HEK293T (cell line): Measurements from ENCODE around the gene MINDY2.
"Not testable (repeated sequence)": the region's sequence is repeated elsewhere in the genome, so short reads cannot be mapped to it uniquely, and the experiment has no call there.

Experiments used
- CTCF ChIA-PET: fragments of 350-600 bp; formaldehyde crosslinking; extraction: SDS; loops from one replicate; lab custom pipeline; 2021; ENCODE audit warnings: antibody characterized with exemption, inconsistent platforms; lab: Yijun Ruan, JAX
- POLR2A ChIA-PET: fragments of 350-600 bp; formaldehyde crosslinking; extraction: SDS; loops from one replicate; lab custom pipeline; 2020; ENCODE audit warnings: antibody characterized with exemption, inconsistent platforms; lab: Yijun Ruan, JAX
- DNase-seq: peaks from one replicate; pipeline ENCODE4 v3.0.0; 2012; ENCODE audit warnings: mixed read lengths; ENCODE audit errors: extremely low spot score
- ARNT ChIP-seq: fragments of 450-650 bp; IDR thresholded peaks from 2 replicates; pipeline ENCODE4 v1.6.1; 2017; ENCODE audit warnings: mild to moderate bottlenecking
- BHLHE40 ChIP-seq: fragments of 450-650 bp; IDR thresholded peaks from 2 replicates; pipeline ENCODE4 v1.6.1; 2016; ENCODE audit warnings: mild to moderate bottlenecking, moderate library complexity, borderline replicate concordance
- CTBP1 ChIP-seq: fragments of 450-650 bp; IDR thresholded peaks from 2 replicates; pipeline ENCODE4 v1.6.1; 2016; ENCODE audit warnings: borderline replicate concordance
- ELF4 ChIP-seq: fragments of 450-650 bp; IDR thresholded peaks from 2 replicates; pipeline ENCODE4 v1.6.1; 2017; ENCODE audit warnings: antibody characterized with exemption
- FOXA1 ChIP-seq: fragments of 450-650 bp; IDR thresholded peaks from 2 replicates; pipeline ENCODE4 v1.6.1; 2016; ENCODE audit warnings: mild to moderate bottlenecking
- FOXK2 ChIP-seq: fragments of 450-650 bp; IDR thresholded peaks from 2 replicates; pipeline ENCODE4 v1.6.1; 2016; ENCODE audit warnings: mild to moderate bottlenecking
- FOXM1 ChIP-seq: fragments of 450-650 bp; IDR thresholded peaks from 2 replicates; pipeline ENCODE4 v1.6.1; 2017; ENCODE audit warnings: mild to moderate bottlenecking, borderline replicate concordance
- HDGF ChIP-seq: fragments of 450-650 bp; IDR thresholded peaks from 2 replicates; pipeline ENCODE4 v1.6.1; 2017; ENCODE audit warnings: antibody characterized with exemption, borderline replicate concordance
- L3MBTL2 ChIP-seq: fragments of 450-650 bp; conservative IDR thresholded peaks from 2 replicates; pipeline ENCODE4 v1.6.1; 2016; ENCODE audit warnings: mild to moderate bottlenecking
- LEF1 ChIP-seq: fragments of 450-650 bp; IDR thresholded peaks from 2 replicates; pipeline ENCODE4 v1.6.1; 2017; ENCODE audit warnings: mild to moderate bottlenecking, borderline replicate concordance
- NFRKB ChIP-seq: fragments of 450-650 bp; IDR thresholded peaks from 2 replicates; pipeline ENCODE4 v1.6.1; 2016; ENCODE audit warnings: mild to moderate bottlenecking, moderate library complexity
- SP1 ChIP-seq: fragments of 450-650 bp; IDR thresholded peaks from 2 replicates; pipeline ENCODE4 v1.6.1; 2017
- SUZ12 ChIP-seq: fragments of 450-650 bp; IDR thresholded peaks from 2 replicates; pipeline ENCODE4 v1.6.1; 2016; ENCODE audit warnings: mild to moderate bottlenecking
- TARDBP ChIP-seq: fragments of 450-650 bp; IDR thresholded peaks from 2 replicates; pipeline ENCODE4 v1.6.1; 2016
- ZNF384 ChIP-seq: fragments of 450-650 bp; IDR thresholded peaks from 2 replicates; pipeline ENCODE4 v1.6.1; 2016
- TF ChIP-seq, protein P1 (sequence below): fragments of 450-650 bp; IDR thresholded peaks from 2 replicates; pipeline ENCODE4 v1.6.1; 2016

The MINDY2 gene

GRCh38 chr15:58839485-58839884 lies 68.4 kb downstream of the MINDY2 start:
- POLR2A ChIA-PET: no interaction called here
- no peak for TF ChIP-seq FOXM1
- peak; percentile 5 for DNase-seq
- CTCF ChIA-PET: no interaction called here

- no peak for DNase-seq
- POLR2A ChIA-PET: no interaction called here
- CTCF ChIA-PET: no interaction called here
- TF ChIP-seq ELF4 (no peak), L3MBTL2 (no peak), FOXK2 (no peak), SUZ12 (no peak), SP1 (no peak), ARNT (no peak), CTBP1 (no peak), FOXM1 (no peak), ZNF384 (no peak), NFRKB (no peak), FOXA1 (no peak), BHLHE40 (no peak)
Measured at GRCh38 chr15:58840048-58840447, 68.9 kb downstream of the MINDY2 start.

DNA sequence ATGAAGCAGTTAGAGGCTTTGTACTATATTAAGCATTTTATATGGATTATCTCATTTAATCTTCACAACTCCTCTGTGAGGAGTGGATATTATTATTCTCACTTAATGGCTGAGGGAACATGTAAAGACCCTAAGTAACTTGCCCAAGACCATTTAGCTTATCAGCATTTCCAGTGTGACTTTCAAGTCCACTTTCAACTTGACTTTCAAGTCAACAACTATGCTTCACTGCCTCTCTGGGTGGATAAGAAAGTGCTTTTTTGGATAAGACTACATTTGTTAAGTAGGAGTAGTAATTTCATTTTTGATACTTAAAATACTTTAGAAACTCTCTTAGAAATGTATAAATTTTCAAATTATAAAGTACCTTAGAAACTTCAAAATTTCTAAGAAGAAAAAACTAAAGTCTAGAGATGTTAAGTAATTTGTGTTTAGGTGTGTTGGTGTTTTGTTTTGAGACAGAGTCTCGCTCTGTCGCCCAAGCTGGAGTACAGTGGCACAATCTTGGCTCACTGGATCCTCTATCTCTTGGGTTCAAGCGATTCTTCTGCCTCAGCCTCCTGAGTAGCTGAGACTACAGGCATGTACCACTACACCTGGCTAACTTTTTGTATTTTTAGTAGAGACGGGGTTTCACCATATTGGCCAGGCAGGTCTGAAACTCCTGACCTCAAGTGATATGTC lies 71.8 kb downstream of the MINDY2 start:
- TF ChIP-seq FOXM1: no peak
- no peak for TF ChIP-seq ARNT
- no peak for TF ChIP-seq BHLHE40
- no peak for TF ChIP-seq NFRKB
- TF ChIP-seq L3MBTL2: no peak
- TF ChIP-seq FOXK2: no peak
- no peak for TF ChIP-seq LEF1
- TF ChIP-seq TARDBP: no peak
- no peak for TF ChIP-seq CTBP1
- TF ChIP-seq ZNF384: no peak
- TF ChIP-seq, protein P1, sequence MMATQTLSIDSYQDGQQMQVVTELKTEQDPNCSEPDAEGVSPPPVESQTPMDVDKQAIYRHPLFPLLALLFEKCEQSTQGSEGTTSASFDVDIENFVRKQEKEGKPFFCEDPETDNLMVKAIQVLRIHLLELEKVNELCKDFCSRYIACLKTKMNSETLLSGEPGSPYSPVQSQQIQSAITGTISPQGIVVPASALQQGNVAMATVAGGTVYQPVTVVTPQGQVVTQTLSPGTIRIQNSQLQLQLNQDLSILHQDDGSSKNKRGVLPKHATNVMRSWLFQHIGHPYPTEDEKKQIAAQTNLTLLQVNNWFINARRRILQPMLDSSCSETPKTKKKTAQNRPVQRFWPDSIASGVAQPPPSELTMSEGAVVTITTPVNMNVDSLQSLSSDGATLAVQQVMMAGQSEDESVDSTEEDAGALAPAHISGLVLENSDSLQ: no peak
- TF ChIP-seq FOXA1: no peak
- TF ChIP-seq HDGF: no peak
- no peak for TF ChIP-seq SP1
- no peak for TF ChIP-seq ELF4
- no peak for TF ChIP-seq SUZ12
- ChIA-PET CTCF (no interaction called here), POLR2A (no interaction called here)

GRCh38 chr15:58851205-58851604 lies 80.1 kb downstream of the MINDY2 start:
- CTCF ChIA-PET, POLR2A ChIA-PET, DNase-seq: not testable (repeated sequence)

More for the DNA sequence above, 71.8 kb downstream of the MINDY2 start:
- no peak for DNase-seq

DNA sequence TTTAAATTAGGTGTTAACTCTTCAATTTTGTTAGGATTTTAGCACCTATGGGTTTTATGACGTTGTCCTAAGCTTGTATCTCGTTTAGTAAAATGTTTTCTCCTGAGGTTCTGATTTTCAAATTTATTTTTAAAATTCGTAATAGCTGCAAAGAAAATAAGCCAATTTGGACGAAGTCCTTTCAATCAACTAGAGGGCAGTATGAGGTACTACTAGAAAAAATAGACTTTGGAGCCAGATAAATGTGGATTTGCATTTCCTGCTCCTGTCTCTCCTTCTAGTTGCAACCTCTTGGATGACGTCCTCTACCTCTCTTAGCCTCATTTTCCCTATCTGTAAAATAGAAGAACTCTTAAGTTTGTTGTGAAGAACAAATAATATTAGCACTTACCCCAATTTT lies 81.2 kb downstream of the MINDY2 start:
- CTCF ChIA-PET: interaction anchor here (0.6 kb wide), 1 partner anchor 95 kb away, joined by 4 read pairs; no protein-coding TSS in a partner anchor
- POLR2A ChIA-PET: no interaction called here
- TF ChIP-seq FOXM1 (no peak), LEF1 (no peak), BHLHE40 (no peak), FOXK2 (no peak), NFRKB (no peak), FOXA1 (no peak), SP1 (no peak), TARDBP (no peak), ELF4 (no peak), ZNF384 (no peak), L3MBTL2 (no peak), HDGF (no peak), SUZ12 (no peak), ARNT (no peak), CTBP1 (no peak)
- TF ChIP-seq, protein P1: no peak
- no peak for DNase-seq

DNA sequence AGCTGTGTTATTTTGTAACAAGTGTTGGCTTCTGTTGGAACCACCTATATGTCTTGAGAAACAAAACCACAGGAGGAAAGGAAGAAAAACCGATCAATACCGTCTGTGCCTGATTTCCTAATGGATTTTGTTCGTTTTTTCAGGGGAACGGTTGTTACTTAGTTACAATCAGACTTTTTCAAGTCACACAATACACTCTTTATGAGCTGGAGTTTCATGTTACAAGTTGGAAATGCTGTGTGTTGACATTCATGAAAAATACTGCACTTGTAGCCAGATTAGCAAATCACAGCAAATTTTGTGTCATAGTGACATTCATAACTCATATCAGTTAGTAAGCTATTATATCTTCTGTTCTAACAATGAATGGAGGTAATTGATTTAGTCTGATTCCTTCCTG lies 83.5 kb downstream of the MINDY2 start:
- POLR2A ChIA-PET: interaction anchor here (1.0 kb wide), 1 partner anchor 105 kb away, joined by 3 read pairs; the partner anchor contains the start of gene ADAM10
- CTCF ChIA-PET: interaction anchor here (0.6 kb wide), 1 partner anchor 170 kb away, joined by 8 read pairs; no protein-coding TSS in a partner anchor
- DNase-seq: no peak
- TF ChIP-seq SUZ12 (no peak), SP1 (no peak)

DNA sequence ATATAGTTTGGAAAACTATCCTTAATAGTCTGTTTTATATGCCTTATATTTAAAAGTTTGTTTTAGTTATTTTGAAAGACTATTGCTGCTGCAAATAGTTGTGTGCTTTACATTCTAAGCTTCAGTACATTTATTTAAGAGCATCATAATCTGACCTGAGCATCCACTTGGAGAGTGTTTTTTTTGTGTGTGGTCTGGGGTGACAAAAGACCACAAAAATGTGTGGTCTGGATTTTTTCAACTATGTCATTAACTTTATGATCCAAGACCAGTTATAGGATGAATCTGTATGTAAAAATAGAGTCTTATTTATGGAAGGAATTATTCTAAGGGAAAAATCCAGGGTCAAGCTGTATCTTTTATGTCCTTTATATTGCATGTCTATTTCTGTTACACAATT lies 85.0 kb downstream of the MINDY2 start:
- DNase-seq: no peak
- POLR2A ChIA-PET: no interaction called here
- TF ChIP-seq ARNT (no peak), LEF1 (no peak), NFRKB (no peak), FOXA1 (no peak), SP1 (no peak), FOXK2 (no peak), TARDBP (no peak), HDGF (no peak), CTBP1 (no peak), FOXM1 (no peak), ELF4 (no peak), BHLHE40 (no peak), SUZ12 (no peak), ZNF384 (no peak), L3MBTL2 (no peak)
- TF ChIP-seq, protein P1: no peak
- CTCF ChIA-PET: no interaction called here

DNA sequence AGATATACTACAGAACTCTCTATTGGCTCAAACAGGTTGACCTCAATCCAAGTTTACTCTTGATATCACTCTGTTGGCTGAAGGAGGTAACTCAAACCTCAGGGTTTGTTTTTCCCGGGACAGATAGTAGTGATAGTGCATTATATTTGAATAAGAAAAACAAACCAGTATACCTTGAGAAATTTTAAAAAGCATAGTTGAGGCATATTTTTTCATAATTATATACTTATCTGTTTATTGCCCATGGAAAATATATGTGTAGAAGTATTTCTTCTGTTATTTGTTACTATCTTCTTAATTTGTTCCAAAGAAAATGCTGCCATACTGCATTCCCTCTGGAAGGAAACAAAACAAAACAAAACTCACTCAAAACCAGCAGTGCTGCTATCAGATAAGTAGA lies 85.5 kb downstream of the MINDY2 start:
- DNase-seq, POLR2A ChIA-PET, CTCF ChIA-PET: not testable (repeated sequence)
